ENCODE results near the gene RING1.

RING1 gene

GRCh38 chr6:33259032-33259431 lies 50.7 kb downstream of the RING1 start:
- TF ChIP-seq CTCF (IDR thresholded peaks at IDR 0.05; ENCODE audit: insufficient read depth, low read length) (no peak), REST (IDR thresholded peaks at IDR 0.05; ENCODE audit: insufficient replicate concordance, low read depth) (no peak), POLR2AphosphoS5 (IDR thresholded peaks at IDR 0.05; ENCODE audit: low read depth) (no peak), GABPA (IDR thresholded peaks at IDR 0.05; ENCODE audit: low read depth) (no peak), SPI1 (IDR thresholded peaks at IDR 0.05; ENCODE audit: borderline replicate concordance, low read depth) (no peak)
- Histone ChIP-seq H3K4me3 (replicated peaks; ENCODE audit: insufficient read depth, low read length) (no peak overlapping the region), H3K27ac (replicated peaks) (no peak overlapping the region), H3K27me3 (ENCODE audit: insufficient read depth, poor library complexity, severe bottlenecking) (no peaks in the 10 kb centered on the region)
- no peak for DNase-seq (ENCODE audit: low read depth in 1 of 2, low spot score in 1 of 2)

Small RNA genes within 50 kb of the gene (microRNA-seq; reads per million reads assigned to microRNA genes)
- gene MIR219A1: 50.4 reads per million, percentile 61 among the genes with 10 or more reads in this experiment

All from HL-60 (cell line).